Measurements from ENCODE around the gene XYLB. TPM values are rescaled to one million over a fixed set of nuclear protein-coding genes. Genes with fewer than 3 reads are reported as not detected.

Gene XYLB
- total RNA-seq, 8 experiments from 2014 or later: 2.5 to 14.2 (median 5.1) TPM

DNA sequence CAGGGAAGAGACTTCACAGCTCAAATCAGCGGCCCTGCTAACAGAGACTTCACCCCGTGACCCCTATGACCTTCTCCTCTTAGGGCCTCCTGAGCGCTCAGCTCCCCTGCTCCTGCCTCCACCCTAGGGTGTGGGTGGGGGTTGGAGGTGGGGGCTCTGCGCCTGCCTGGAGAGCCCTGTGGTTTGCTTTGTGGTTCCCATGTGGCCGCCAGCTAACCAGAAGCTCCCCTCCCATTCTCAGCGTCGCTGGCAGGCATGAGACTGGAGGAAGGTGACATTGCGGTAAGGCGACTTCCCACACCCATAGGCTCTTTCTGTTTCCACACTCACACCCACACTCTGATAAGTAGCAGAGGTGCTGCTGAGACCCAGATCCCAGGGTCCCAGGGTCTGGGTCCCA lies 27.6 kb downstream of the XYLB start:
- WGBS, 10 experiments: 90 to 100% (median 95%) methylated on average over 2 to 4 of the region's 9 CpGs; no CpG with 5 or more reads in 5 of the 10 experiments
- Histone ChIP-seq H3K4me1 (replicated peaks in 1 of 2) (no peaks in the 10 kb centered on the region), H3K27ac (no peak overlapping the region)

DNA sequence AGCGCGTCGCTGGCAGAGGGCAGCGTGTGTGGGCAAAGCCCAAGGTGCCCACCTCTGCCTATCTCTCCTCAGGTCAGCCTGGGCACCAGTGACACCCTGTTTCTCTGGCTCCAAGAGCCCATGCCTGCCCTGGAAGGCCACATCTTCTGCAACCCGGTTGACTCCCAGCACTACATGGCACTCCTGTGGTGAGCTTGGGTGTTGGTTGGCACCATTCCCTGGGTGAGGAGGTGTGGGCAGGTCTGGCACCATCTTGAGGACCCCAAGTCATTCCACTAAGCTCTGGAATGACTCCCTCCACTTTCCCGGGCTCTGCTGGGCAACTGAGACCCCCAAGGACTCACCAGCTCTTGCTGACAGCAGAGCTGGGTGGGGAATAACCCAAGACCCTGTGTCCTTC lies 28.5 kb downstream of the XYLB start:
- no peak for ATAC-seq (replicated peaks in 6 of 8)
- 94 to 100% (median 100%) methylated on average over 1 to 3 of the region's 6 CpGs; no CpG with 5 or more reads in 7 of the 10 experiments for WGBS, 10 experiments
- Histone ChIP-seq H3K4me1 (replicated peaks in 1 of 2) (no peaks in the 10 kb centered on the region), H3K4me3 (no peak overlapping the region), H3K27ac (no peak overlapping the region)
- in situ Hi-C loops (cut with MboI; ENCODE audit: low pct_unique_long_range_greater_than_20kb in 2 of 9, low sequenced_read_pairs in 9 of 9, unreplicated experiment in 9 of 9): no loop called here

More for the DNA sequence above, 27.6 kb downstream of the XYLB start:
- no peak for ATAC-seq (replicated peaks in 6 of 8)
- no peak overlapping the region for H3K4me3 ChIP-seq
- in situ Hi-C loops (cut with MboI; ENCODE audit: low pct_unique_long_range_greater_than_20kb in 2 of 9, low sequenced_read_pairs in 9 of 9, unreplicated experiment in 9 of 9): no loop called here

DNA sequence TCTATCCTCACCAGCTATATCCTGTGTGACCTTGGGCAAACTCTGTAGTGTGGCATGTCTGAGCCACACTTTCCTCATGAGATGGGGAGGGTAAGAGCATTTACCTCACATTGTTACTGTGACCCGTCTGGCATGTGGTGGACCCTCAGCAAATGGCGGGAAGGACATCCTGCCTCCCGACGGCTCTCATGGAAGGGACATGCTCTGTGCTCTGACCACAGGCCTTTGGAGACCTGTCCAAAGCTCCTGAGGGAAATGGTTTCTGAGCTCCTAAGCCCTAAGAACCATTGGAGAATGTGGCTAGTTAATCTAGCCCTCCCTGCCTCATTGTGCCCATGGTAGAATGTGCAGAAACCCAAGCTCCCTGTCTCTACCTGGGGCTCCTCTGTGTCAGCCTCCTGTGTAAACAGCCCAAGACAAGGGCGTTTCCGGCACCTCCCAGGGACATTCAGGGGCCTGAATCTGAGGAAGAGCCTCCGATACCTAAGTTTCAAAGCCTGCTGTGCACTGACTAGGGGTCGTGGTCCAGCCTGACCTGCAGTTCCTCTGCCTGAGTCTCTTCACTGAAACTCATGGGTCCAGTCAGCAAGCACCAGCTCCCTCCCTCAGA lies 29.0 kb downstream of the XYLB start:
- Histone ChIP-seq H3K4me1 (replicated peaks in 1 of 2) (no peaks in the 10 kb centered on the region), H3K27ac (no peak overlapping the region), H3K4me3 (no peak overlapping the region)
- ATAC-seq (replicated peaks in 6 of 8): no peak
- WGBS, 10 experiments: 58 to 100% (median 92%) methylated on average over 1 to 3 of the region's 8 CpGs; no CpG with 5 or more reads in 4 of the 10 experiments
- in situ Hi-C loops (cut with MboI; ENCODE audit: low pct_unique_long_range_greater_than_20kb in 2 of 9, low sequenced_read_pairs in 9 of 9, unreplicated experiment in 9 of 9): no loop called here

DNA sequence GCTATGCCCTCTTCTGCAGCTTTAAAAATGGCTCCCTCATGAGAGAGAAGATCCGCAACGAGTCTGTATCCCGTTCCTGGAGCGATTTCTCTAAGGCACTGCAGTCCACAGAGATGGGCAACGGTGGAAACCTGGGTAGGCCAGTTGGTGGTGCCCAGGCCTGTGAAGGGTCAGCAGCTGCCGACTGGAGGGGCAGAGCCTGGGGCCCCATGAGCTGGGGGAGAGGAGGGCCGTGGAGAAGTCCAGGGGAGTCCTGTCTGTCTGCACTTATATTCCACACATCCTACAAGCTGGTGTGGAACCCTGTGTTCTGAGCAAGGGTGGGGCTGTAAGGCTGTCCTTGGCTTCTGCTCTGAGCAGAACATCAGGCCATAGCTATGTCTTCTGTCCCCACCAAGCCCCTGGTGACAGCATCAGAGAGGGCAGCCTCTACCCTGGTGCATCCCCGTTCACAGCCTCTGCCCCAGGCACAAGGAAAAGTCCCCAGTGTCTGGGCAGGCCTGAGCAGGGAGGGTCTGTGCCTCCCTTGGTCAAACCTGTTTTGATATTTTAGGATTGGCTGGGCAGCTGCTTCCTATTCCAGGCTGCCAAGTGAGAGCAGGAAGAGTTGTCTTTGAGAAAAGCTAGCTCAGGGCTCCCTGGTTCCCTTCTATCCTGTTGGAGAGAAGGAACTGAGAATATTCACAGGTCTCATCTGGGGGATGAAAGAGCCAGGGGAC lies 29.7 kb downstream of the XYLB start:
- no peaks in the 10 kb centered on the region for H3K4me1 ChIP-seq (replicated peaks in 1 of 2)
- no peak for ATAC-seq (replicated peaks in 6 of 8)
- no peak overlapping the region for H3K27ac ChIP-seq
- no peak overlapping the region for H3K4me3 ChIP-seq
- WGBS, 10 experiments: 80 to 100% (median 93%) methylated on average over 1 to 3 of the region's 8 CpGs; no CpG with 5 or more reads in 6 of the 10 experiments
- in situ Hi-C loops (cut with MboI; ENCODE audit: low pct_unique_long_range_greater_than_20kb in 2 of 9, low sequenced_read_pairs in 9 of 9, unreplicated experiment in 9 of 9): no loop called here

DNA sequence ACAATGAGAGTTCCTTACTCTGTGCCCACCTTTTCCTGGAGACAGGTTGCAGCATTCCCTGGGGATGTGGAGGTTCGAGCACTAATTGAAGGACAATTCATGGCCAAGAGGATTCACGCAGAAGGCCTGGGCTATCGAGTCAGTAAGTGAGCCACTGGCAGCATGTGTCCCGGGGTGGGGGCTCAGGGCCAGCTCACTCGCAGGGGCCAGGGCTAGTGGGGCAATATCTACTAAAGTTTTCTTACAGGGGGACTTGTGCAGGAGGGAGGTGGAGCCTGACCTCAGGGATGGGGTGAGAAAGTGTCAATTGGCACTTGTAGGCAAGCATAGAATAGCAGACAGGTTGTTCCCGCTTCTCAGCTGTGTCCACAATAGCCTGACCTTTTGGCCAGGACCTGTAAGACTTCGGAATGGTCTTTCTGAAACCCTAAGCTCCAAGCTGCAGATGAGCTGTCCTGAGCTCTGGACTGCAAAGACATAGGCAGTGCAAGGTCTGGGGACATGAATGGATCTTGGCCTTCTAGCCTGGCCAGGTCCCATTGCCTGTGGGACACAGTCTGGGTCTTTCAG lies 32.7 kb downstream of the XYLB start:
- Histone ChIP-seq H3K27ac (no peak overlapping the region), H3K4me1 (replicated peaks in 1 of 2) (no peaks in the 10 kb centered on the region), H3K4me3 (no peak overlapping the region)
- 50 to 100% (median 50%) methylated on average over 2 to 3 of the region's 7 CpGs; no CpG with 5 or more reads in 7 of the 10 experiments for WGBS, 10 experiments
- ATAC-seq (replicated peaks in 6 of 8): no peak
- in situ Hi-C loops (cut with MboI; ENCODE audit: low pct_unique_long_range_greater_than_20kb in 2 of 9, low sequenced_read_pairs in 9 of 9, unreplicated experiment in 9 of 9): no loop called here

DNA sequence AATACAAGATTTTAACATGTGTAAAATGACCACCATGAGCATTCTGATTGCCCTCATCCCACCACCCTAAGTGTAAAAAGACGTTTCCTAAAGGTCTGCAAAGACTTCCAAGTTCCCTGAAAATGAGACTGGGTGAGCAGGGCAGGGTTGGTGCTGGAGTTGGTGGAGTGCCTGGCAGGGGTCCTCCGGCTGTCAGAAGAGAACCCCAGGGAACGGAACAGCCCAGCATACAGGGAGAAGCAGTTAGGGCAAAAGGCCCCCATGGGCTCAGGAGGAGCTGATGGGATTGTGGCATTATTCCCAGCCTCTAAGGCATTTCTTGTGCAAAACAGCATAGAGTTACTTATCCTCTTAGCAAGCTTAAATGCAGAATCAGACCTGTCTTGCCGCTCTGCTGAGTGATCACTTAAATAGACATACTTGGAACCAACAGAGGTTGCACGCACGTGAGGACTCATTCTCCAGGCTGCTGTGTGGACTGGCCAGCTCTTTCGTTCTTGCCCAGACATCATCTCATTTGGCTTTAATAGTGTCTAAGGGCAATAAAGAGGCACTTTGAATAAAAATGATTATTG lies 36.0 kb downstream of the XYLB start:
- 24 to 96% (median 61%) methylated on average over 1 to 7 of the region's 7 CpGs; no CpG with 5 or more reads in 2 of the 10 experiments for WGBS, 10 experiments
- no peaks in the 10 kb centered on the region for H3K4me1 ChIP-seq (replicated peaks in 1 of 2)
- no peak overlapping the region for H3K27ac ChIP-seq
- no peak for ATAC-seq (replicated peaks in 6 of 8)
- H3K4me3 ChIP-seq: no peak overlapping the region
- in situ Hi-C loops (cut with MboI; ENCODE audit: low pct_unique_long_range_greater_than_20kb in 2 of 9, low sequenced_read_pairs in 9 of 9, unreplicated experiment in 9 of 9): no loop called here

DNA sequence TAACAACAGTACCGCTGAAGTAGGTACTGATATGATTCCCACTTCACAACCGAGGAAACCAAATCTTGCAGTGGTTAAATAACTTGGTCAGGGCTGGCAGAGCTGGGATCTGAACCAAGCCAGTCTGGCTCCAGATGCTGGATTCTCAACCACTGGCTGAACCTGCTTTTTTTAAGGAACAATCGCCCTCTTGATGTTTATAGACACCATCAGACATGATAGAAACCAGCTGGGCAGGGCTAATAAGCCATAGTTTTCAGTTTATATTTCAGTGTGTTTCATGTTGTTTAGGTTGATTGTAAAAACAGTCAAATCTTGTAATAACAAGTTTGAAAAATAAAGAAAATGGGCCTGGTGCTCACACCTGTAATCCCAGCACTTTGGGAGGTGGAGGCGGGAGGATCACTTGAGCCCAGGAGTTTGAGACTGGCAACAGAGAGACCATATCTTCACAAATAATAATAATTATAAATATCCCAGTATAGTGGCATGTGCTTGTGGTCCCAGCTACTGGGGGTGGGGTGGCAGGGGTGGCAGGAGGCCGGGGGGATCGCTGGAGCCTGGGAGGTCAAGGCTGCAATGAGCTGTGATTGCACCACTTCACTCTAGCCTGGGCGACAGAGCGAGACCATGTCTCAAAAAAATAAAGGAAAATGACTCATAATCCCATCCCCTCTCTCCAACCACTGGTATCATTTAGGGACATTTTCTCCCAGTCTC lies 36.7 kb downstream of the XYLB start:
- Histone ChIP-seq H3K4me1 (replicated peaks in 1 of 2) (no peaks in the 10 kb centered on the region), H3K4me3 (no peak overlapping the region), H3K27ac (no peak overlapping the region)
- no peak for ATAC-seq (replicated peaks in 6 of 8)
- WGBS, 10 experiments: 33 to 100% (median 80%) methylated on average over 1 to 3 of the region's 8 CpGs
- in situ Hi-C loops (cut with MboI; ENCODE audit: low pct_unique_long_range_greater_than_20kb in 2 of 9, low sequenced_read_pairs in 9 of 9, unreplicated experiment in 9 of 9): no loop called here

DNA sequence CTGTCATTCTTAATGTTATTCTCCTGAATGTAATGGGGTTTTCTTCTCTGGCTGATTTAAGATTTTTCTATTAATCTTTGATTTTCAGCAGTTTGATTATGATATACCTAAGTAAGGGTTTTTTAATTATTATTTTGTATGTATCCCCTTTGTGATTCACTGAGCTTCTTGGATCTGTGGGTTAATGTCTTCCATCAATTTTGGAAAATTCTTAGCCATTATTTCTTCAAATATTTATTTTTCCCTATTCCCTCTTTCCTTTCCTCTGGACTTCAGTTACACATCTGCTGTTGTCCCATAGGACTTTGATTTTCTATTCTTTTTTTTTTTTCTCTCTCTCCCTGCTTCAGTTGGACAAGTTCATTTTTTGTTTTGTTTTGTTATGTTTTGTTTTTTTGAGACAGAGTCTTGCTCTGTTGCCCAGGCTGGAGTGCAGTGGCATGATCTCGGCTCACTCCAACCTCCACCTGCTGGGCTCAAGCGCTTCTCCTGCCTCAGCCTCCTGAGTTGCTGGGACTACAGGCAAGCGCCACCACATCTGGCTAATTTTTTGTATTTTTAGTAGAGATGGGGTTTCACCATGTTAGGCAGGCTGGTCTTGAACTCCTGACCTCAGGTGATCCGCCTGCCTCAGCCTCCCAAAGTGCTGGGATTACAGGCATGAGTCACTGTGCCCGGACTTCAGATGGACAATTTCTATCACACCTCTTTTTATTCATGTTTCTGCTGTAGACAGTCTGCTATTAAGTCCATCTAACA lies 40.6 kb downstream of the XYLB start:
- in situ Hi-C loops (cut with MboI; ENCODE audit: low pct_unique_long_range_greater_than_20kb in 2 of 9, low sequenced_read_pairs in 9 of 9, unreplicated experiment in 9 of 9): no loop called here
- H3K4me1 ChIP-seq (replicated peaks in 1 of 2): no peaks in the 10 kb centered on the region
- ATAC-seq (replicated peaks in 6 of 8): no peak
- H3K4me3 ChIP-seq: no peak overlapping the region
- WGBS, 10 experiments: 90 to 100% (median 100%) methylated on average over 1 to 5 of the region's 5 CpGs; no CpG with 5 or more reads in 1 of the 10 experiments
- H3K27ac ChIP-seq: no peak overlapping the region

DNA sequence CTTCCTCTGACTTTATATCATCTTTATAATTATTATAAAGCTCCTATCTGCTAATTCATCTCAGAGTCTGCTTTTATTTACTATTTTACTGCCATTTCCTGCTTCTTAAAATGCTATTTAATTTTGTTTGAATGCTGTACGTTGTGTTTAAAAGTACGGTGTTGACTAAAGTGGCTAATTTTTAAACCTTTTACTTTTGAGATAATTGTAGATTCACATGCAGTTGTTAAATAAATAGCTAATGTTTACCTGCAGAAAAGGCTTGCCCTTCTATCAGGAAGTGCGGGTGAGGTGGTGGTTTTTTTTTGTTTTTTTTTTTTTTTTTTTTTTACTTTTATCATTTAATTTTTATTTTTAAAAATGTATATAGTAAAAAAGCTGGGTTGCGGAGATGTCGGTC lies 41.3 kb downstream of the XYLB start:
- Histone ChIP-seq H3K4me1 (replicated peaks in 1 of 2) (no peaks in the 10 kb centered on the region), H3K4me3 (no peak overlapping the region), H3K27ac (no peak overlapping the region)
- in situ Hi-C loops (cut with MboI; ENCODE audit: low pct_unique_long_range_greater_than_20kb in 2 of 9, low sequenced_read_pairs in 9 of 9, unreplicated experiment in 9 of 9): no loop called here
- 89 to 100% (median 98%) methylated on average over 3 to 5 of the region's 5 CpGs for WGBS, 10 experiments
- no peak for ATAC-seq (replicated peaks in 6 of 8)

DNA sequence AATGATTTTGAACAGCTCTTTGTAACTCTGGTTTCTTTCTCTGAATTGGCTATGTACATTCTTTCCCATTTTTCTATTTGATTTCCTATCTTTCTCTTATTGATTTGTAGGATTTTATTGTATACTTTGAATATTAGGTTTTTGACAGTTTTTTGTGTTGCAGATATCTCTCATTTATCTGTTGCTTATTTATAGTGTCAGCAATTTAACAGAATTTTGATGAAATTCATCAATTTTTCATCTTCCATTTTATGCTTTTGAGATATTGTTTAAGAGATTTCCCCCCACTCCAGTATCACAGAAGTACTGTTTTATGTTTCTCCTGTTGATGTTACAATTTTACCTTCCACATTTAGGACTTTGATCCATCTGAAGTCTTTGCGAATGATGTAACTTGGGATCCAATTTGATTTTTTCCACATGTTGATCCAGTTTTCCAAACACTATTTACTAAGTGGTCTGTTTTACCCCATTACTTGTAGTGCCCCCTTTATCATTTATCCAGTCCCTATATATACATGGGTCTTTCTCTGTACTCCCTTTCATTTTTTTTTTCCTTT lies 46.1 kb downstream of the XYLB start:
- in situ Hi-C loops (cut with MboI; ENCODE audit: low pct_unique_long_range_greater_than_20kb in 2 of 9, low sequenced_read_pairs in 9 of 9, unreplicated experiment in 9 of 9): no loop called here
- H3K27ac ChIP-seq: no peak overlapping the region
- H3K4me3 ChIP-seq: no peak overlapping the region
- H3K4me1 ChIP-seq (replicated peaks in 1 of 2): no peaks in the 10 kb centered on the region
- ATAC-seq (replicated peaks in 6 of 8): no peak
- 89 to 100% (median 100%) methylated on average over 1 of the region's 1 CpG; no CpG with 5 or more reads in 1 of the 10 experiments for WGBS, 10 experiments

DNA sequence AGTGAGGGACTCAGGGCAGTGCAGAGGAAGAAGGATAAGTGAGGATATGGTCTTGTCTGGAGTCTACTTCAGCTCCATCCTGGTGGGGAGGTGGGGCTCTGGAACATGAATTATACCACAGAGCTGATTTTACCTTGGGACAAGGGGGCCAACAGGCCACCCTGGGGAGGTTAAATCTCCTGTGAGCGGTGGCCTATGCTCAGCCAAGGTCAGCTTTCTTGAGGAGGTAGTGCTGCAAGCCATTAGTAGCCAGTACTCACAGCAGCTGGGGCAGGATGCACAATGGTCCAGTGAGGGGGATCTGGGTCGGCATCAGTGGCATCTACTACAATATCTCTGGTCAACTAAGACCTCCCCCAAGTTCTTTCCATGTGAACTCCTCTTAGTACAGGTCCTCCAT lies 49.7 kb downstream of the XYLB start:
- in situ Hi-C loops (cut with MboI; ENCODE audit: low pct_unique_long_range_greater_than_20kb in 2 of 9, low sequenced_read_pairs in 9 of 9, unreplicated experiment in 9 of 9): no loop called here
- Histone ChIP-seq H3K4me3 (no peak overlapping the region), H3K4me1 (replicated peaks in 1 of 2) (no peaks in the 10 kb centered on the region), H3K27ac (no peak overlapping the region)
- ATAC-seq (replicated peaks in 6 of 8): no peak
- 80 to 100% (median 100%) methylated on average over 1 of the region's 2 CpGs; no CpG with 5 or more reads in 5 of the 10 experiments for WGBS, 10 experiments

DNA sequence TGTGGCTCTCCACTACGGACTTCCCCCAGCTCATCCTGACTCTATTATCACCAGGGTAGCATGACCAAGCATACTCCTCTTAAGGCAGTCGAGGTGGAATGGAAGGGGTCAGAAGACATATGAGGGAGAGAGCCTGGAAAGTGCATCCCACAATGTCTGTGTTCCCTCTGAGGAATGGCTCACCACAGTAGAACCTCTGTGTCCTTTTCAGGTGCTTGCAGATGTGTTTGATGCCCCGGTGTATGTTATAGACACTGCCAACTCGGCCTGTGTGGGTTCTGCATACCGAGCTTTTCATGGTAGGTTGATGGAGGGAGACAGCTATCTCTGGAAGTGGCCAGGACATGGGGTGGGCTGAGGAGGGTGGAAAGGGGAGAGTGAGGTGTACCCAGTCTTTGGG lies 50.3 kb downstream of the XYLB start:
- ATAC-seq (replicated peaks in 6 of 8): no peak
- Histone ChIP-seq H3K27ac (no peak overlapping the region), H3K4me1 (replicated peaks in 1 of 2) (no peaks in the 10 kb centered on the region), H3K4me3 (no peak overlapping the region)
- in situ Hi-C loops (cut with MboI; ENCODE audit: low pct_unique_long_range_greater_than_20kb in 2 of 9, low sequenced_read_pairs in 9 of 9, unreplicated experiment in 9 of 9): no loop called here
- WGBS, 10 experiments: 94 to 100% (median 100%) methylated on average over 1 to 5 of the region's 5 CpGs; no CpG with 5 or more reads in 6 of the 10 experiments
